CD4-positive, alpha-beta T cell treated with Interleukin-6 for 4 hours (primary cell): Measurements from ENCODE around the gene PLXDC2.

Experiments used
- DNase-seq: peaks from one replicate; pipeline ENCODE4 v3.0.0-alpha.2; 2020; ENCODE audit warnings: mixed read lengths

PLXDC2 gene

DNA sequence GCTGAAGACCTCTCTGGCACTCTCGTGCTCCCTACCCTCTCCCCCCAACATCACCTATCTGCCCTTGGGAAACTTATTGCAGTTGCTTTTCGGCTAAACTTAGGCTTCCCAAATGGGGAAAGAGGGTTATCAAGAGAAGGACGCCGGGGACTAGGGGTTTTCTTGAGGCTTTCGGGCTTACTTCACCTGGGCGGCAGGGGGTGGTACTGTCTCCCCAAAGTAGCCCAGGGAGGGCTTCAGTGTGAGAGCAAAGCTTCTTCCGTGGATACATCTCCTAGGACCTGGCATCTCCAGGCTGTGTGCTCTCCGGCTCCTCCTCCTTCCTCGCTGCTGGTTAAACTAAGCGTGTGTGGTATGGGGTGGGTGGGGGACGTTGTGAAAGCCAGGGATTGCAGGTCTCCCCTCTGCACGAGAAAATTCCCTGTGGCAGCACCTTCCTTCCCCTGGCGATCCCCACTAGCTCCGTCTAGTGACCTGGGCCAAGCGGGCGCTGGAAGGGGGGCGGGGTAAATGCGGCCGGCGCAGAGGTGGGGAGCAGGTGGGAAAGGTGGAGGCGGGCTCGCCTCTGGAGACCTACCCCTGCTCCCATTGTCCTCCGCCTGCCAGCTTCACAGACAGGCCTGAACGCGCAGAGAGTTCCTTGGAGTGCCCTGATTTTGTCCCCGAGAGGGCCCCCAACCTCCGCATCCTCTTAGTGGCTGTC, 1.1 kb downstream of the PLXDC2 start:
- no peak for DNase-seq

DNA sequence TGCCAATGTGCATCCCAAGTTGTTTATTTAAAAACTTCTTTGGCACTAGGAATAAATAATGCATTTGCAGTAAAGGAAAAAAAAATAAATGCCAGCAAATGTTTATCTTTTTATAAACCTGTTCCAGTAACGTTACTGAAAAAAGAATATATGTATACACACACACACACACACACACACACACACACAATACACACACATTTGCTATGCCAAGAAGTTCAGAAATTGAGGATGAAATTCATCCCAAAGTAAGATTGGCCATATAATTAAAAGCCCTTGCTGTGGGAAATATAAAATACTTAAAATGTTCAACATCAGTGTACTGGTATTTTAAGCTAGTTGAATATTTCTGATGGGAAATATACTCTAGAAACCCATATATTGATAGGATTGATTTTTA, 2.6 kb downstream of the PLXDC2 start:
- no peak for DNase-seq

DNA sequence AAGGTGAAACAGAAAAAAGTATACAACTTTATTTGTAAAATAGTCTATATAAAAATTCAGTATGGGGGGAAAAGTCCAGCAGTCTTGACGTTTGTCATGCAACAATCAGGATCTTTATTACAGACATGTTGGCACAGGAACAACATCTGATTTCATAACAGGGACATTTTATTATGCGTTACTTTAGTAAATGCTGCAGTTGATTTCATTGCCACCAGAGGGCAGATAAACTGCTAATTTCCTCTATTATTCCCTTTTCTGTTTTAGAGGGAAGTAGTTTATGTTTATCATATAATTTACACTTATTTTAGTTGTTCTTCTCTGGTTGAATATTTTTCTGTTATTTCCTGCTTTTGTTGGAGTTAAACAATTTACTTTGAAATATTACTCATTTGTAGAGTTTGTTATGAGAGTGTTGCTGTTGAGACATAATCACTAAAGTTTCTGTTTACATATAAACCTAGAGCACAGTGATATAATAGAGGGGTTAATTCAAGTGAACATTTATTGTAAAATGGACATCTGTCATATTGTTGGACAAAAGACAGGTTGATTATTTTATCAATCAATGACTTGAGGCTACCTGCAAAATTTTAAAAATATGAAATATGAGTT, 3.3 kb downstream of the PLXDC2 start:
- no peak for DNase-seq

DNA sequence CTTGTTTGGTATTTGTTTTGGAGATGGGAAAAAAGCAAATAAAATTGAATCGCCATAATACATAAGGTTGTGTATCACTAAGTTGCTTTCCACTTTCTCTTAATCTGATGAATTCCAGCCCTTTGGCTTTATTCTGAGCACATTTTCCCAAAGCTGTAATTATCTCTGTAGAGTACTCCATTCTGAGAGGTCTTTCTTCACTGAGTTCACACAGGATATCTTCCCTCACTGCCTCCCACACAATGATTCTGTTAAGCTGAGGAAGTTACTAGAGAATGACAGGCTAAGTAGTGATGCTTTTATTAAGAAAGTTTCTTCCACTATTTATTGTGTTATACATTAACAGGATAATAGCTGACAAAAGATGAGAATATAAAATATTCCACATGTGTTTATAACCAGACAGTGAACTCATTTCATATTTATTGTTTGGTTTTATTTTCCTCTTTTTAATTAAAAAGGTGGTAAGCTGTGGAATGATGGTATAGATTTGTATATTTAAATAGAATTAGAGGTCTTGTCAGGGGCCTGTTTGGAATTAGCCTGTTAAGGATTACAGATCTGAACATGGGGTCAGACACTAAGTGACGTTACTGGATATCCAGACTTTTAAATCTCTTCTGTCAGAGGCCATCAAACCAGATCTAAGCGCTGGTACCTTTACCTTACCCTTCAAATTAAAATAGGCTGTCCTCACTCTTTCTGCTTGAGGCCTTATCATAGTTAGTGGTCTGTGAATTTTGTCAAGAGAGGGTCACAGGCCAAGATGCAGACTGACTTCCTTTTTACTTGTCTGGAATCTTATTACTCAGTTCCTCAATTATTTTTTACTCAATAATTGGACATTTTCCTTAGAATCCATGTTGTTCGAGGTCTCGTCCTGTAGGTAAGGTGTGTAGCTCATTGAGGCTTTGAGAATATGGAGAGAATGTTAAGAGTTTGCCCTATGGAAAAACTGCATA, 8.4 kb downstream of the PLXDC2 start:
- no peak for DNase-seq

DNA sequence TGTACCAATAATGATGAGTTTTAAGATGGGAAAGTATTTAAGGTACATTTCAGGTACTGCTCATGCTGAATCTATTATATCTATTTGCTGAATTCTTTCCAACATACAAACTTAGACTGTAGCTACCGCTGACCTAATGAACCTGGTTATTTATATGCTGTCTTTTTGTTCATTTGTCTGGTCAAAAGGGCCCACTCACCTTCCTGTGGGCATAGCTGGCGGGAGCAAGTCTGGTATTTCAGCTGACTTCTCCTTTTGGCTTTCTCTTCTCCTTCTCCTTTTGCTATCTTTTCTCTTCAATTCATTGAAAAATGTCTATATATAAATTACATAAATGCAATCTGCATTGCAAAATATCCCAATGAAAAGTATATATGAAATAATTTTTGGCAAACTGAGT, 9.5 kb downstream of the PLXDC2 start:
- no peak for DNase-seq

DNA sequence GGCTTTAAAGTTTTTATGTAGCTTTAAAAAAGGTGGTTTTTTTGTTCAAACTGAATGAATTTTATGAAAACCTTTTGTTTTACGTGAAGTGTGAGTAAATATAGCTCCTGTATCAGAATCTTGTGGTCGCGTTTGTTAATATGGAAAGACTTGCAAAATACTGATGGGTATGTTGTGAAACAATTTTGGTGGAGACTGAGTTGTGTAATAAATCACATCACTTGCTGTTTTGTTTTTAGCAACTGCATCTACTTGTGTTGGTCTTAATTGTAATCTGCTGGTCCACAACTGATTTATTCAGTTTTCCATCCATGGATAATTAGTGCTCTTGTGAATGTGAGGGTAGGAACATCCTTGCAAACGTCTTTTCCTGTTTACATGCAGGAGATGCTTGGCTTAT, 10.5 kb downstream of the PLXDC2 start:
- DNase-seq: no peak

DNA sequence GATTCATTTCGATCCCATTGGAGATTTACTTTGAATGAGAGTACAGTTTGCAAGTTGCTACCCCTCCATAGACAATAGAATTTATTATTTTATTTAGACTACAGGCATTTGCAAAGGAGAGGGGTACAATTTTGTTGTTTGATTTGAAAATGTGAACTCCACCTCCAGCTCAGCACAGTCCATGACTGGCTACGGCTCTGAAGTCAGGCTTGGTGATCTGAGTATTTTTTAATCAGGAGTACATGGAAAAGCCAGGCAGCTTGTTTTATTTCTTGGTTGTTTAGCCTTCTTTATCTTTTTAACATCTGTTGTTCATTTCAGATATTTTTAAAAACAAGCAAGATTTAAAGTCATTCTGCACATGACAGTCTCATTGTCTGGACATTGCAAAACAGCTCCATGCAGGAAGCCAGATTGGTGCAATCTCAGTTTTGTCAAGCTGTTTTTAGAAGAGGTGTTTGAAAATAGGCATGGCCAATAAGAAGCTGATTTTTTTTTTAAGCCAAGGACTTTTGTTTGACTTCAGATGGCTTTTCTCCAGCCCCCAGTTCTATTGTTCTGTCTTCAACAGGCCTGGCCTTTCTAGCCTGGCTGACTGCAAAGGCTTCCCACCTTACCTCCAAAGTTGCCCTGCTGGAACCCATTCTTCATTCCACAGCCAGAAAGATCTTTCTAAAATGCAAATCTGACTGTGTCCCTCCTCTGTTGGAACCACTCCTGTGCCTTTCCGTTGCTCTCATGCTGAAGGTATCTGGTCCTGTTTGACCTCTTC, 12.2 kb downstream of the PLXDC2 start:
- no peak for DNase-seq

DNA sequence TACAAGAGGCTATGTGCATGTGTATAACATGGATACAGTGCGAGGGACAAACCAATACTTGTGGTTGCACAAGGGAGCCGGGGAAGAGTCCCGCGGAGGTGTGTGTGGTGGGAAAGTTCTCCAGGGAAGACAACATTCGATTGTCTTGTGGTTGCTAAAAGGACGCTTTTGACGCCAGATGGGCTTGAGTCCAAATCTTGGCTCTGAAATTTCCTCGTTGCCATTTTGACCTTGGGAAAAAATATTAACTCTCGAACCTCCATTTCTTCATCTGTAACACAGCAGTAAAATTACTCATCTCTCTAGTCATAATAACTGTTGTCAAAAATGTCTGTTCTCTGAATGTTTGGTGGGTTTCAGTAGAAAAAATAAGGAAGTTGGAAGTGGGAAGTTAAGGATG, 16.5 kb downstream of the PLXDC2 start:
- no peak for DNase-seq

DNA sequence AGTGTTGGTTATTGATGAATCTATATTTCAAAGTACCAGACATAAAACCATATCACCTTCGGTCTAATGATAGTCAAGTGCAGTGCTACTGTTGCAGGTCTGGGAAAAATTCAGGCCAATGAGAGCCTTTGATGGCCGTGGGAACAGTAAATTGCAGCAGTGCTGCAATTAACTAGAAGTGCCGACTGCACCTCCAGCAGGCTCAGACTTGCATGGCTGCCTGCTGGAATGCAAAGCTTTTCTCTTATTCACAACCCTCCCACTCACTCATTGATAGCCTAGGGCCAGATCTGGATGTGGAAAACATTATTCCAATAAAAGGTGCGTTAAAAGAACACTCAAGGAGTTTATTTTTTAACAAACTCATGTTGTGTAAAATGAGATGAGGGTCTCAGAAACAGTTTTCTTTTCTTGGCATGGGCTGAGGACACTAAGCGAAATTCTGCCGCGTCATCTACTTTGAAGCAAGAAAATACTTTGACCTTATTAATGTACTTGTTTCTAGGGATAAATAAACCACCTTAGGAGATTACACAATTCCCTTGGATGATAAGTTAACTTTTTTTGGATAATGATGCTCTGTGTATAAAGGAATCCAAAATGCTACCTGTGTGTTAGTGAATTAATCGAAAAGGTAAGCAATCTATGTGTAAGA, 17.1 kb downstream of the PLXDC2 start:
- no peak for DNase-seq

DNA sequence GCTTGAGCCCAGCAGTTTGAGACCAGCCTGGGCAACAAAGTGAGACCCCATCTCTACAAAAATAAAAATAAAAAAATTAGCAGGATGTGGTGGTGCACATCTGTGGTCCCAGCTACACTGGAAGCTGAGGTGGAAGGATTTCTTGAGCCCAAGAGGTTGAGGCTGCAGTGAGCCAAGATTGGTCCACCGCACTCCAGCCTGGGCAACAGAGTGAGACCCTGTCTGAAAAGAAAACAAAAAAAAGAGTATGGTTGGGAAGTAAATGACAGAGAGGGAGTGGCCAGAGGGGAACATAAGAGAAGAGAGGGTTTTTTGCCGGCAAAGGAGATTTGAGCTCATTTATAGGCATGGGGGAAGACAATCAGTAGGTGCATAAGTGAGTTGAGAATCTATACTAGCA, 19.7 kb downstream of the PLXDC2 start:
- DNase-seq: no peak

DNA sequence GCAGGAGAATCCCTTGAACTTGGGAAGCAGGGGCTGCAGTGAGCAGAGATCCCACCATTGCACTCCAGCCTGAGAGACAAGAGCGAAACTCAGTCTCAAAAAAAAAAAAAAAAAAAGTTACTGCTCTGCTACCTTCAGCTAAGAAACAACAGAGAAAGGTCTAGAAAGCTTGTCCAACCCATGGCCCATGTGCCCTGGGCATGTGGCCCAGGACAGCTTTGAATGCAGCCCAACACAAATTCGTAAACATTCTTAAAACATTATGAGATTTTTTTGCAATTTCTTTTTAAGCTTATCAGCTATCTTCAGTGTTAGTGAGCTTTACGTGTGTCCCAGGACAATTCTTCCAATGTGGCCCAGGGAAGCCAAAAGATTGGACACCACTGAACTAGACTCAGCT, 22.9 kb downstream of the PLXDC2 start:
- no peak for DNase-seq

DNA sequence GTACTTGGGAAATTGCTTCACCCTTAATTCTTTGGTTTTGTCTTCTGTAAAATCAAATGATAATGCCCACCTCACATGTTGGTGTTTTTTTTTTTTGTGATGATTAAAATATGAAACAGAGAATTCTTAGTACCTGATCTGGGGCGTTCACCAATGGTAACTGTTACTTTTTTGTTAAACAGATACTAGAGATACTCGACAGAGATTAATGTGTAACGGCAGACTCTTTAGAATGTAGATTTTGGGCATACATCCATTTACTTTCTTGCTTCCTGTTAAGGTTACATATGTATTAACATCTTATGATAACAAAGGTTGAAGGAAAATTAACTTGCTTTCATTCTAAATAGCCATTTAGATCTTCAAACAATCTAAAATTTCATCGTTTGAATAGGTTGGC, 23.3 kb downstream of the PLXDC2 start:
- DNase-seq: no peak

DNA sequence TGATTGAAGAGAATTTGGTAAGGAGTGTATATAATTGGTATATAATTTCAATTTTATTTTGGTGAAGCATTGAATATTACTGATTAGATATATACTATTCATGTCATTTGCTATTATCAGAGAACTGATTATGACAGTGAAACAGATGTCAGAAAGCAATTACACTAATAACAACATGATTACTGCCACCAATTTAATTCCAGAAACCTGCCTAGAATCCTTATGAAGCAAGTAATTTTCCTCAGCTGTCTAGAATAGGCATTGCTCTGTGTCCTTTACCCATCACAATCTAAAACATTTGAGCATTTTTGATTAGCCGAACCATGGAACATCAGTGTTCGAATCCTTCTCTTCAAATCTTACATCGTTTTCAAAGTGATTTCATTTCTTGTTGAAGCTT, 24.5 kb downstream of the PLXDC2 start:
- no peak for DNase-seq

DNA sequence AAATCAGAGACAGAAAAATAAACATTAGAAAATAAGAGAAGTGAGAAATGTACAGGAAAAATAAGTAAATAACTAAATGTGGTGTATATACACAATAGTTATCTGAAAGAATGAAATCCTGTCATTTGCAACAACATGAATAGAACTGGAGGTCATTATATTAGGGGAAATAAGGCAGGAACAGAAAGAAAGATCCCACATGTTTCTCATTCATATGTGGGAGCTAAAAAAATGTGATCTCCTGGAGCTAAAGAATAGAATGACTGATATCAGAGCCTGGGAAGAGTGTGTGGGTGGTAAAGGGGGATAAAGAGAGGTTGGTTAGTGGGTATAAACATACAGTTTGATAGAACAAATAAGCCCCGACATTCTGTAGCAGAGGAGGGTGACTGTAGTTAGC, 27.3 kb downstream of the PLXDC2 start:
- no peak for DNase-seq

DNA sequence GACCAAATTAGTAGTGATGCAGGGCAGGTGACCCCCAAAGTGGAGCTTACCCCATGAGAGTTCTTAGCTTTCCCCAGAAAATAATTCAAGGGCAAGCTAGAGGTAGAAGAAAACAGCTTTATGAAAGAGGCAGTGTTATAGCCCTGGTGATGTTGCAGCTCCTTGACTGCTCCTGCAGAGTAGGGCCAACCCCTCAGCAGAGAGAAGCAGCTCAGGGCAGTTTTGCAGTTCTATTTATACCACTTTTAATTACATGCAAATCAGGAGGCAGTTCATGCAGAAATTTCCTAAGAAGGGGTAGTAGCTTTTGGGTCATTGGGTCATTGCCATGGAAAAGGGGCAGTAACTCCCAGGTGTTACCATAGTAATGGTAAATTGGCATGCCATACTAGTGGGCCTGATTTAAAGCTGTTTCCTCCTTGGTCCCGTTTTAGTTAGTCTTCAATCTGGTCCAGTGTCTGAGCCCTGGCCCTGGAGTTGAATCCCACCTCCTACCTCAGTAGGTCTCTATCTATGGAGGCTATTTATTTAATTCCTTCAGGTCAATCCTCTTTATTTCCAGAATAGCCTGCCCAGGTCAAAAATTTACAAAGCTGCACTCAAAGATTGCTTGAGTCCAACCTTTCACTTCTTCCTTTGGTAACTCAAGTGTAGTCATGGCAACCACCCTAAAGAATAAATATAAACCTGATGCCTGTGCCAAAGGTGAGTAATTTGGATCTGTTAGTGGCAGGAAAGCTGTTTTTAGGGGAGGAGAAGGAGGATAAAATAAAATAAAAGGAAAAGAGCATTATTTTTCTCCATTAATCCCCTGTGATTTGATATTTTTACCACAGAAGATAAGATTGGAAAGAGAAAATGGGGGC, 29.5 kb downstream of the PLXDC2 start:
- DNase-seq: no peak

DNA sequence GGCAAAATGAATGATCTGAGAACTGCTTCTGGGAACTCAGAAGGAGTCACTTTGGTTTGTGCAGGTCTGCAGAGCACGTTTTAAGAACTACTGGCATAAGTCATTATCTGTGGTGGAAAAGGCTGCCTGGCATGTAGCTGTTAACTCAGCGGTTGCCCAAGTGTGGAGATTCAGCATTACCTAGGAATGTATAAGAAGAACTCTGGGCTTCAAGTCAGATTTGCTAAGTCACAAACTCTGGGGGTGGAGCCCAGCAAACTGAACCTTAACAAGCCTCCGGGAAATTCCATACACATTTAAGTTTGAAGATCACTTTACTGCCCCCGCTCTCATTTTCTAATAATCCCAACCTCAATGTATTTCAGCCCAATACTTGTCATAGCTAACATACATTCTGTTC, 31.1 kb downstream of the PLXDC2 start:
- DNase-seq: no peak

DNA sequence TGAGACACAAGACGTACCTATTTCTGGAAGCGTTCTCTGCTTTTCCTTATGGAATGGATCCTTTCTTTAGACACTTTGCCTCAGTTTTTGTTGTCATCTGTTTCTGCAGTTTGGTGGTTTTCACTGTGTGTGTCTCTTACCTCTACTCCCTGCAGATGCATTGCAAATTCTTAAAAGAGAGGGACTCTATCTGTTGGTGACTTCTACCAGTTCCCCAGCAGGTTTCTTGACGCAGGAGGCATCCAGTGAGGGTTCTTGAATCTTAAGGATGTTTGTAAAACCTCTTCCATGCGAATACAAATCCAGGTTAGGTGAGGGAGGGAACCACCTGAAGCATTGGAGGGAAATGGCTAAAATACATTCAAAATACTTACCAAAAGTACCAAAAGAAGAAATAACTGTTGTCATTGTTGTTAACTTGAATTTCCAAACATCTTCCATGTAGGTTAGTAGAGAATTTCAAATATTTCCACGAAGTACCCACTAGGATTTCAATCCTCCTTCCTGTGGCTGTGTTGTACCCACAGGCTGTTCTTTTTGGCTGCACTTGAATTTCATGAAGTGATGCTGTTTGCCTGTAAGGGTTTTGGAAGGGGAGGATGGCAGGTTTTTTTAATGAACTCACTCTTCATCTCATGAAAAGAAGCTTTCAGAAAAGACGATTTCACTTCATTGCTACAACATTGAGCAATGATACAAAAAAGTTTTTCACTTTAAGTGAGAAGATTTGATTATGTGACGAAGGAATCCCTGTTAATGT, 32.2 kb downstream of the PLXDC2 start:
- no peak for DNase-seq

DNA sequence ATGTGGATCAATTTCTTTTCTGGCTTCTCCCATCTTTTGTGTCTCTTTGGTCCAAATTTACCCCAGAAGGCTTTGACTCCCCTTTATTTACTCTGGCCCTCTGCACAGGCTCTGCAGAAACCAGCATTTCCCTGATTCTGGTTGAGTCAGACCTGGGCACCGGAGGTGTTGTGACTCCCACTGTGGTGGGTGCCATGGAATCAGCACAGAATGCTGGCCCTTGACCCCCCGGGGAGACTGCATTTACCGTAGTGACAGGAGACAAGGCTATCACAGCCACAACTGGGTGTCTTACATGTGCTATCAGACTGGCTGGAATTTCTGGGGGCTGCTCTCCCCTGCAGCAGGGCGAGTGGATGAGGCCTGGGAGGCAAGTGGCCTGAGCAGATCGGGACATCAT, 37.6 kb downstream of the PLXDC2 start:
- no peak for DNase-seq

DNA sequence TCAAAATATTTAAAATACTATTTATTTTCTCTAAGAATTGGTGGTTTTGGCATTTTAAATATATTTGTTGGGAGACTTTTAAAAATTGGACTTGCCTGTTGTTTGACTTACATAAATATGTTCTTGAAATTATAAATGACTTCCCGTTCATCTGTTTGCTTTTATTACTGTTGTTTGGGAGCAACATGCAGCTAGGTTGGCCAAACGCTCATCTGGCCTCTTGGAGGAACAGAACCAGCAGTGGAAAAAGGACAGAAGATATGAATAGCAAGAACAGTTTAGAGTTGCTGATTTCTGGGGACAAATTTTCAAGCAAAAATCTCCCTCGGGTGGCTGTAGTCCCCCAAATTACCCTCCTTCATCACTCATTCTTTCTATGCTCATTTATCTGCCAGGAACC, 41.6 kb downstream of the PLXDC2 start:
- no peak for DNase-seq

DNA sequence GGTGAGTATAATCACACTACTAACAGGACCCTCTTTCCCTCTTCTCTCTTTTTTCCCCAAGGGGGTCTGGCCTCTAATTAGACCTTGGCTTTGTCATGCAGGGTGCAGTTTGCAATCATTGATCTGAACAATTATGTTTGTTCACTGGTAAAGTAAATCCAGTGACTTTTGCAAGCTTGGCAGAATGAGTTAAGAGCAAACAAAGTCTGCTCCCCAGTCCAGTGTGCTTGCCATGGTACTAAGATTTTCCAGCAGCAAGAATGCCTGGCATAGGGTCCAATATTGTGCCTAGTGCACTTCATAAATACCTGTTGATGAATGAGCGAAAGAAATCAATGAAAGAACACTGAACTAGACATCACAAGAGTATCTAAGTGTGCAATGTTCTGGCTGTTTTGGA, 43.9 kb downstream of the PLXDC2 start:
- no peak for DNase-seq
